Measurements from ENCODE around the gene RCN1.
"Not testable (repeated sequence)": the region's sequence is repeated elsewhere in the genome, so short reads cannot be mapped to it uniquely, and the experiment has no call there.

- TF ChIP-seq CTCF, POLR2A (IDR thresholded peaks at IDR 0.05): not testable (repeated sequence)
Measured at GRCh38 chr11:32103121-32103719, 12.3 kb downstream of the RCN1 start.

Measured in heart left ventricle (tissue), 13 donors.